Neural progenitor cell (in vitro differentiated cells): ENCODE measurements around the gene TNNI3.

ENCODE experiments used
- EZH2 ChIP-seq: fragments of 200-600 bp; sonication (generic); IDR thresholded peaks from 2 replicates; pipeline ENCODE4 v1.6.1; 2017; ENCODE audit warnings: antibody characterized with exemption, mild to moderate bottlenecking, moderate library complexity
- TF ChIP-seq, protein P1 (sequence below): fragments of 200-600 bp; sonication (generic); IDR thresholded peaks from 2 replicates; pipeline ENCODE4 v1.5.1; 2017; ENCODE audit warnings: antibody characterized with exemption, mild to moderate bottlenecking

DNA sequence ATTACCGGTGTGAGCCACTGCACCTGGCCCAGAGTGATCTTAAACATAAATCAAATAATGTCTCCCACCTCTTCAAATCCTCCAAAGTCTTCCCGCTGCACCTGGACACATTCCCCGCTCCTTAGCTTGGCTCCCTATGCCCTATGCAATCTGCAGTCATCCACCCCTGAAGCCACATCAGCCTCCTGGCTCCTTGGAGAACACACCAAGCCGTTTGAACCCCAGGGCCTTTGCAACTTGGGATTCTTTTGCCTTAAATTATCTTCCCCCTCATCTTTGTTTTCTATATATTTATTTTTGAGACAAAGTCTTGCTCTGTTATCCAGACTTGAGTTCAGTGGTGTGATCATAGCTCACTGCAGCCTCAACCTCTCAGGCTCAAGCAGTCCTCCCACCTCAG is 11.6 kb upstream of the TNNI3 start:
- TF ChIP-seq, protein P1, sequence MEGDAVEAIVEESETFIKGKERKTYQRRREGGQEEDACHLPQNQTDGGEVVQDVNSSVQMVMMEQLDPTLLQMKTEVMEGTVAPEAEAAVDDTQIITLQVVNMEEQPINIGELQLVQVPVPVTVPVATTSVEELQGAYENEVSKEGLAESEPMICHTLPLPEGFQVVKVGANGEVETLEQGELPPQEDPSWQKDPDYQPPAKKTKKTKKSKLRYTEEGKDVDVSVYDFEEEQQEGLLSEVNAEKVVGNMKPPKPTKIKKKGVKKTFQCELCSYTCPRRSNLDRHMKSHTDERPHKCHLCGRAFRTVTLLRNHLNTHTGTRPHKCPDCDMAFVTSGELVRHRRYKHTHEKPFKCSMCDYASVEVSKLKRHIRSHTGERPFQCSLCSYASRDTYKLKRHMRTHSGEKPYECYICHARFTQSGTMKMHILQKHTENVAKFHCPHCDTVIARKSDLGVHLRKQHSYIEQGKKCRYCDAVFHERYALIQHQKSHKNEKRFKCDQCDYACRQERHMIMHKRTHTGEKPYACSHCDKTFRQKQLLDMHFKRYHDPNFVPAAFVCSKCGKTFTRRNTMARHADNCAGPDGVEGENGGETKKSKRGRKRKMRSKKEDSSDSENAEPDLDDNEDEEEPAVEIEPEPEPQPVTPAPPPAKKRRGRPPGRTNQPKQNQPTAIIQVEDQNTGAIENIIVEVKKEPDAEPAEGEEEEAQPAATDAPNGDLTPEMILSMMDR, result no peak
- TF ChIP-seq EZH2, result no peak
